K562 (cell line): Measurements from ENCODE around the gene SERINC3.

Experiments
- CTCF ChIP-seq, 3 experiments: IDR thresholded peaks in 2 of 3; conservative IDR thresholded peaks in 1 of 3; 2 replicates each; pipeline ENCODE4 v1.5.1; 2011 to 2012; ENCODE audit warnings: low read length in 3 of 3, mild to moderate bottlenecking in 3 of 3, control low read depth in 2 of 3, improper control_type of control experiment in 1 of 3, inconsistent platforms in 1 of 3, low read depth in 1 of 3, mixed read lengths in 1 of 3, moderate library complexity in 1 of 3; ENCODE audit not compliant: insufficient read depth in 2 of 3
- FOXK1 ChIP-seq: sonication (generic); formaldehyde crosslinking; IDR thresholded peaks from 2 replicates; pipeline ENCODE4 v1.8.0; 2022; ENCODE audit warnings: missing genetic modification reagents, mild to moderate bottlenecking, borderline replicate concordance
- MTA3 ChIP-seq: fragments of 450-650 bp; formaldehyde crosslinking; IDR thresholded peaks from 2 replicates; pipeline ENCODE4 v1.6.1; 2017; ENCODE audit warnings: mild to moderate bottlenecking, borderline replicate concordance
- SP1 ChIP-seq: sonication (generic); formaldehyde crosslinking; IDR thresholded peaks from 2 replicates; pipeline ENCODE4 v1.8.1; 2022; ENCODE audit warnings: mild to moderate bottlenecking, missing genetic modification reagents
- STAG1 ChIP-seq: sonication (generic); formaldehyde crosslinking; IDR thresholded peaks from 2 replicates; pipeline ENCODE4 v1.5.0; 2020; ENCODE audit warnings: missing genetic modification reagents, borderline replicate concordance
- ZNF274 ChIP-seq: IDR thresholded peaks from 2 replicates; pipeline ENCODE4 v1.6.1; 2011; ENCODE audit warnings: low read depth, mild to moderate bottlenecking, low read length, moderate library complexity, borderline replicate concordance

- TF ChIP-seq STAG1 (CRISPR knock-in tag) = no peak
- no peak for TF ChIP-seq FOXK1 (CRISPR knock-in tag)
- no peak for TF ChIP-seq SP1 (CRISPR knock-in tag)
- no peak for TF ChIP-seq MTA3
- TF ChIP-seq ZNF274 = no peak
- TF ChIP-seq CTCF (IDR thresholded peaks at IDR 0.05 in 2 of 3, conservative IDR thresholded peaks at IDR 0.05 in 1 of 3; ENCODE audit: insufficient read depth in 2 of 3, low read depth in 1 of 3, low read length in 3 of 3) = no peak
Measured at GRCh38 chr20:44566811-44567210, 44.9 kb upstream of the SERINC3 start.
